Transverse colon (tissue), 4 donors: ENCODE measurements around the gene SCN8A. TPM values are rescaled to one million over a fixed set of nuclear protein-coding genes. Genes with fewer than 3 reads are reported as not detected.

Experiments
- DNase-seq: peaks from one replicate; pipeline ENCODE4 v3.0.0-alpha.2; 2019
- H3K27ac ChIP-seq, 4 donors: fragments of 200-600 bp; sonication (generic); 2 replicates each; pipeline ENCODE4 v1.5.1; 2016 to 2018; ENCODE audit warnings: inconsistent platforms in 4 of 4
- H3K27me3 ChIP-seq: fragments of 200-600 bp; sonication (generic); 2 replicates; pipeline ENCODE4 v1.5.1; 2017; ENCODE audit warnings: inconsistent platforms
- H3K36me3 ChIP-seq, 4 donors: fragments of 200-600 bp; sonication (generic); 2 replicates each; pipeline ENCODE4 v1.5.1; 2017 to 2019; ENCODE audit warnings: inconsistent platforms in 4 of 4
- H3K4me1 ChIP-seq, 4 donors: fragments of 200-600 bp; sonication (generic); 2 replicates each; pipeline ENCODE4 v1.5.1; 2017 to 2020; ENCODE audit warnings: inconsistent platforms in 4 of 4
- H3K4me3 ChIP-seq, 4 donors: fragments of 200-600 bp; sonication (generic); 1 replicate in 1 of 4; 2 replicates in 3 of 4; pipeline versions ENCODE4 v1.5.1 to v1.6.1; 2017 to 2019; ENCODE audit warnings: inconsistent platforms in 4 of 4
- H3K9me3 ChIP-seq, 2 donors: fragments of 200-600 bp; sonication (generic); 2 replicates each; pipeline ENCODE4 v1.5.1; 2017 to 2019; ENCODE audit warnings: inconsistent platforms in 2 of 2
- CTCF ChIP-seq, 5 experiments: fragments of 200-600 bp in 3 of 5; fragments of 450-650 bp in 2 of 5; sonication (generic) in 3 of 5; IDR thresholded peaks; 1 replicate in 2 of 5; 2 replicates in 3 of 5; pipeline ENCODE4 v1.5.1; 2016 to 2017; ENCODE audit warnings: antibody characterized with exemption in 5 of 5, inconsistent platforms in 3 of 5, mild to moderate bottlenecking in 2 of 5, moderate library complexity in 1 of 5
- EP300 ChIP-seq: sonication (generic); formaldehyde crosslinking; IDR thresholded peaks from one replicate; pipeline ENCODE4 v1.6.1; 2017; ENCODE audit warnings: antibody characterized with exemption, low read depth
- POLR2A ChIP-seq: fragments of 450-650 bp; IDR thresholded peaks from one replicate; pipeline ENCODE4 v1.6.1; 2016; ENCODE audit warnings: antibody characterized with exemption, mild to moderate bottlenecking, moderate library complexity
- POLR2AphosphoS5 ChIP-seq, 3 donors: sonication (generic); formaldehyde crosslinking; IDR thresholded peaks; one replicate each; pipeline ENCODE4 v1.6.1; 2016; ENCODE audit warnings: antibody characterized with exemption in 3 of 3
- WGBS, 2 donors: methylation state at CpG; one replicate each; pipeline ENCODE4 v1.1.5; 2018; ENCODE audit warnings: low coverage in 1 of 2; 5-methylcytosine and 5-hydroxymethylcytosine counted together
- in situ Hi-C, 4 donors: fragments of 200-750 bp; cut with MboI; loops; one replicate each; pipeline versions ENCODE4 v1.15.0 to v1.15.1; 2017; ENCODE audit warnings: low sequenced_read_pairs in 3 of 4, low pct_ligation_motif_present in 1 of 4, low pct_unique_long_range_greater_than_20kb in 1 of 4
- intact Hi-C: fragments of 100-400 bp; cut with DNase I; formaldehyde crosslinking; loops from one replicate; pipeline ENCODE4 v1.15.1; 2023; ENCODE audit warnings: low total_unique reads
- total RNA-seq, 4 donors: library from RNA; depleted of rRNA; stranded (reverse); fragments of >200 nt; gene quantifications; one replicate each; pipeline ENCODE4 v1.1.0, GENCODE V29; 2016

Gene SCN8A
- total RNA-seq, 4 donors from 2014 or later = 0.37 to 6.8 (median 3.2) TPM

- Histone ChIP-seq H3K36me3 (no peaks in the 10 kb centered on the region), H3K27ac (no peak overlapping the region), H3K27me3 (no peaks in the 10 kb centered on the region), H3K4me1 (peaks cover 0 to 10% (median 0%) of the 10 kb centered on the region in 4 donors), H3K4me3 (no peak overlapping the region), H3K9me3 (no peaks in the 10 kb centered on the region)
- TF ChIP-seq EP300 (no peak), POLR2A (no peak), CTCF (IDR thresholded peaks at IDR 0.05) (no peak), POLR2AphosphoS5 (IDR thresholded peaks at IDR 0.05) (no peak)
- no peak for DNase-seq
- in situ Hi-C loops = no loop called here
- intact Hi-C loops = no loop called here
These were observed 163.1 kb downstream of the SCN8A start for GRCh38 chr12:51753980-51754675.

- Histone ChIP-seq H3K9me3 (no peaks in the 10 kb centered on the region), H3K36me3 (no peaks in the 10 kb centered on the region), H3K4me3 (no peak overlapping the region), H3K27me3 (no peaks in the 10 kb centered on the region), H3K27ac (no peak overlapping the region), H3K4me1 (peaks cover 0 to 7% (median 0%) of the 10 kb centered on the region in 4 donors)
- intact Hi-C loops (no loop called here), in situ Hi-C loops (no loop called here)
- DNase-seq = no peak
- TF ChIP-seq EP300 = no peak
- TF ChIP-seq POLR2AphosphoS5 (IDR thresholded peaks at IDR 0.05) = no peak
- 86% methylated on average over 2 of the region's 2 CpGs; no CpG with 5 or more reads in 1 of the 2 donors for WGBS, 2 donors
These were observed 164.2 kb downstream of the SCN8A start for GRCh38 chr12:51755251-51755650.

DNA sequence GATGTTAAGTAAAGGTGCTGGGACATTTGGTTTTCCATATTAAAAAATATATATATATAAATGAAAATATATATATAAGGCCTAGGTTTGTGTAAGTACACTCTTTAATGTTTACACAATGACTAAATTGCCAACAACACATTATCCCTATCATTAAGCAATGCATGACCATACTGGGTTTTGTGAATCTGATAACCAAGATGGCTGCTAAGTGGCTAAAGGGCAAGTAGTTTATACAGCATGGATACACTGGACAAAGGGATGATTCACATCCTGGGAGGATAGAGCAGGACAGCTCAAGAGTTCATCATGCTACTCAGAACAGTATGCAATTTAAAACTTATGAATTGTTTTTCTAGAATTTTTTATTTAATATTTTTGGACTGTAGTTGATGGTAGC lies 168.1 kb downstream of the SCN8A start:
- no peak for TF ChIP-seq POLR2AphosphoS5 (IDR thresholded peaks at IDR 0.05)
- no peak for TF ChIP-seq EP300
- no peak for TF ChIP-seq POLR2A
- Histone ChIP-seq H3K4me3 (no peak overlapping the region), H3K27me3 (no peaks in the 10 kb centered on the region), H3K4me1 (no peaks in the 10 kb centered on the region), H3K36me3 (no peaks in the 10 kb centered on the region), H3K9me3 (no peaks in the 10 kb centered on the region), H3K27ac (no peak overlapping the region)
- in situ Hi-C loops (no loop called here), intact Hi-C loops (no loop called here)
- DNase-seq = no peak

DNA sequence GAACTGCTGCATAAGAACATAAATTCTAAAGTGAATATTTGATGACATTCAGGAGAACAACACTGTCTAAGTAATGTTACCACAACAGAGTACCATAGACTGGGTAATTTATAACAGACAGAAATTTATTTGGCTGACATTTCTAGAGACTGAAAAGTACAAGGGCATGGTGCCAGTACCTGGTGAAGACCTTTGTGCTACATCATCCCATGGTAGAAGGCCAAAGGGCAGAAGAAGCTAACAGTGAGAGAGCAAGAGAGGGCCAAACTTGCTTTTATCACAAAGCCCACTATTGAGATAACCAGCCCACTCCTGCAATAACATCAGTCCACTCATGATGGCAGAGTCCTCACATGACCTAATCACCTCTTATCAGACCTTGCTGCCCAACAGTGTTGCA lies 168.7 kb downstream of the SCN8A start:
- Histone ChIP-seq H3K4me1 (no peaks in the 10 kb centered on the region), H3K27ac (no peak overlapping the region), H3K9me3 (no peaks in the 10 kb centered on the region), H3K36me3 (no peaks in the 10 kb centered on the region), H3K27me3 (no peaks in the 10 kb centered on the region), H3K4me3 (no peak overlapping the region)
- DNase-seq = no peak
- intact Hi-C loops (no loop called here), in situ Hi-C loops (no loop called here)
- TF ChIP-seq EP300 = no peak
- TF ChIP-seq POLR2A = no peak
- no peak for TF ChIP-seq POLR2AphosphoS5 (IDR thresholded peaks at IDR 0.05)
- TF ChIP-seq CTCF (IDR thresholded peaks at IDR 0.05) = no peak

- Histone ChIP-seq H3K27me3 (no peaks in the 10 kb centered on the region), H3K9me3 (no peaks in the 10 kb centered on the region), H3K4me1 (no peaks in the 10 kb centered on the region), H3K27ac (no peak overlapping the region), H3K4me3 (no peak overlapping the region), H3K36me3 (no peaks in the 10 kb centered on the region)
- intact Hi-C loops (no loop called here), in situ Hi-C loops (no loop called here)
- WGBS, 2 donors = 77 to 86% methylated on average over 1 of the region's 1 CpG
- TF ChIP-seq POLR2AphosphoS5 (IDR thresholded peaks at IDR 0.05) (no peak), EP300 (no peak), POLR2A (no peak), CTCF (IDR thresholded peaks at IDR 0.05) (no peak)
- DNase-seq = no peak
These were observed 169.2 kb downstream of the SCN8A start for GRCh38 chr12:51760231-51760630.
